GM12878 (cell line): ENCODE data around the gene CTBP1. TPM values are rescaled to one million over a fixed set of nuclear protein-coding genes. Genes with fewer than 3 reads are reported as not detected.

ENCODE experiments used
- ATAC-seq: fragments of 200-7000 bp; cut with Tn5 transposase; 3 replicates; pipeline ENCODE4 v1.9.1; 2020; ENCODE audit warnings: mild to moderate bottlenecking, moderate library complexity
- BruUV-seq: library from RNA; stranded (reverse); fragments of 400-500 nt; replicated peaks from 2 replicates; lab custom pipeline; 2021; lab: Mats Ljungman, UMichigan
- CTCF ChIA-PET: fragments of 300-600 bp; sonication (Branson Sonifier 250); formaldehyde crosslinking; extraction: SDS; loops from one replicate; lab custom pipeline; 2021; ENCODE audit warnings: inconsistent platforms; lab: Yijun Ruan, JAX
- POLR2A ChIA-PET: fragments of 350-600 bp; formaldehyde crosslinking; extraction: SDS; loops from one replicate; lab custom pipeline; 2021; ENCODE audit warnings: inconsistent platforms; lab: Charles Lee
- RAD21 ChIA-PET: fragments of 300-600 bp; sonication (Branson Sonifier 250); formaldehyde crosslinking; loops from one replicate; lab custom pipeline; 2023; ENCODE audit warnings: antibody characterized with exemption; ENCODE audit not compliant: unreplicated experiment; lab: Charles Lee
- SMC1A ChIA-PET: fragments of 300-600 bp; sonication (Branson Sonifier 250); formaldehyde crosslinking; loops from one replicate; lab custom pipeline; 2023; ENCODE audit not compliant: unreplicated experiment, uncharacterized antibody; lab: Charles Lee
- DNase-seq: peaks from one replicate; pipeline ENCODE4 v3.0.0-alpha.2; 2011; ENCODE audit warnings: low read depth, low spot score
- FAIRE-seq: peaks from 3 replicates; lab custom pipeline; 2011; peaks lifted over from hg19 to GRCh38; lab: Jason Lieb, UNC
- H2AFZ ChIP-seq: 2 replicates; pipeline ENCODE4 v1.6.0; 2011; ENCODE audit warnings: low read depth, low read length, control low read depth; ENCODE audit not compliant: control insufficient read depth
- H3K27ac ChIP-seq: 2 replicates; pipeline ENCODE4 v1.5.1; 2011; ENCODE audit warnings: control low read depth; ENCODE audit not compliant: control insufficient read depth, insufficient read depth
- H3K27me3 ChIP-seq, 2 experiments: replicated peaks in 1 of 2; 2 replicates each; pipeline versions ENCODE4 v1.6.0 to v1.6.1; 2011; ENCODE audit warnings: low read length in 1 of 2; ENCODE audit not compliant: control insufficient read depth in 2 of 2, insufficient read depth in 2 of 2
- H3K36me3 ChIP-seq, 2 experiments: 2 replicates each; pipeline ENCODE4 v1.5.1; 2011; ENCODE audit warnings: low read length in 1 of 2; ENCODE audit not compliant: control insufficient read depth in 2 of 2, insufficient read depth in 2 of 2
- H3K4me1 ChIP-seq: 2 replicates; pipeline ENCODE4 v1.6.1; 2011; ENCODE audit warnings: mild to moderate bottlenecking, low read length, moderate library complexity, mixed read lengths; ENCODE audit not compliant: control insufficient read depth, insufficient read depth
- H3K4me2 ChIP-seq: 2 replicates; pipeline ENCODE4 v1.6.0; 2011; ENCODE audit warnings: control low read depth; ENCODE audit not compliant: control insufficient read depth, insufficient read depth
- H3K4me3 ChIP-seq: fragments of 200-600 bp; sonication (generic); 2 replicates; pipeline ENCODE4 v1.5.1; 2016
- H3K79me2 ChIP-seq: 2 replicates; pipeline ENCODE4 v1.6.0; 2011; ENCODE audit warnings: low read length; ENCODE audit not compliant: control insufficient read depth, insufficient read depth
- H3K9ac ChIP-seq: 2 replicates; pipeline ENCODE4 v1.8.0; 2011; ENCODE audit warnings: low read length, control low read depth, mixed read lengths; ENCODE audit not compliant: control insufficient read depth, insufficient read depth
- H3K9me3 ChIP-seq: replicated peaks from 3 replicates; pipeline ENCODE4 v1.5.1; 2011; ENCODE audit warnings: mild to moderate bottlenecking, low read length; ENCODE audit not compliant: control insufficient read depth, insufficient read depth
- H4K20me1 ChIP-seq: 2 replicates; pipeline ENCODE4 v1.6.0; 2011; ENCODE audit not compliant: control insufficient read depth, insufficient read depth
- BHLHE40 ChIP-seq, 2 experiments: fragments of 450-650 bp in 1 of 2; IDR thresholded peaks; 2 replicates each; pipeline ENCODE4 v1.6.1; 2011 to 2017; ENCODE audit warnings: low read depth in 2 of 2, borderline replicate concordance in 1 of 2, improper control_type of control experiment in 1 of 2, low read length in 1 of 2, mild to moderate bottlenecking in 1 of 2
- CBFB ChIP-seq: IDR thresholded peaks from 2 replicates; pipeline ENCODE4 v1.6.1; 2016; ENCODE audit warnings: antibody characterized with exemption, low read depth
- CREB1 ChIP-seq: IDR thresholded peaks from 2 replicates; pipeline ENCODE4 v1.6.1; 2012; ENCODE audit warnings: low read depth, mild to moderate bottlenecking, inconsistent platforms
- HCFC1 ChIP-seq: fragments of 150-350 bp; IDR thresholded peaks from 2 replicates; pipeline ENCODE4 v1.6.1; 2014; ENCODE audit warnings: low read length
- HDAC2 ChIP-seq: fragments of 200-600 bp; sonication (generic); IDR thresholded peaks from 2 replicates; pipeline ENCODE4 v1.6.1; 2017
- KDM1A ChIP-seq: fragments of 200-600 bp; sonication (generic); IDR thresholded peaks from 2 replicates; pipeline ENCODE4 v1.6.1; 2016; ENCODE audit warnings: borderline replicate concordance
- MTA2 ChIP-seq: fragments of 450-650 bp; IDR thresholded peaks from 2 replicates; pipeline ENCODE4 v1.6.1; 2016; ENCODE audit warnings: low read depth, mild to moderate bottlenecking, moderate library complexity
- NRF1 ChIP-seq: conservative IDR thresholded peaks from 2 replicates; pipeline ENCODE4 v1.6.1; 2011; ENCODE audit warnings: mild to moderate bottlenecking, low read depth, low read length, improper control_type of control experiment
- RCOR1 ChIP-seq: conservative IDR thresholded peaks from 2 replicates; pipeline ENCODE4 v1.6.1; 2012; ENCODE audit warnings: low read depth, low read length, improper control_type of control experiment
- SPI1 ChIP-seq: IDR thresholded peaks from 2 replicates; pipeline ENCODE4 v1.6.1; 2011; ENCODE audit warnings: low read depth, mild to moderate bottlenecking, low read length, moderate library complexity, borderline replicate concordance; ENCODE audit not compliant: insufficient read depth
- STAT3 ChIP-seq: IDR thresholded peaks from 2 replicates; pipeline ENCODE4 v1.6.1; 2011; ENCODE audit warnings: low read depth, low read length, improper control_type of control experiment
- TARDBP ChIP-seq: IDR thresholded peaks from 2 replicates; pipeline ENCODE4 v1.6.1; 2016; ENCODE audit warnings: borderline replicate concordance
- TCF3 ChIP-seq: IDR thresholded peaks from 2 replicates; pipeline ENCODE4 v1.6.1; 2012; ENCODE audit warnings: low read depth, mild to moderate bottlenecking, low read length, borderline replicate concordance; ENCODE audit not compliant: insufficient read depth
- USF1 ChIP-seq: IDR thresholded peaks from 2 replicates; pipeline ENCODE4 v1.6.1; 2011; ENCODE audit warnings: borderline replicate concordance, low read depth, mild to moderate bottlenecking, moderate library complexity, mixed read lengths, low read length; ENCODE audit not compliant: insufficient read depth; ENCODE audit errors: extremely low read length
- ZZZ3 ChIP-seq: IDR thresholded peaks from 2 replicates; pipeline ENCODE4 v1.6.1; 2011; ENCODE audit warnings: low read depth; ENCODE audit not compliant: control insufficient read depth, insufficient read length
- WGBS: methylation state at CpG from one replicate; pipeline ENCODE4 v1.1.6; 2016; ENCODE audit warnings: low lambda C conversion rate; ENCODE audit not compliant: insufficient replicate concordance, insufficient coverage; ENCODE audit errors: missing lambda C conversion rate; 5-methylcytosine and 5-hydroxymethylcytosine counted together
- in situ Hi-C: fragments of 300-500 bp; cut with MboI; formaldehyde crosslinking; loops from 9 replicates; pipeline ENCODE4 v1.14.3; 2018; ENCODE audit warnings: mixed read lengths
- intact Hi-C: fragments of 100-400 bp; cut with micrococcal nuclease; formaldehyde crosslinking; loops from one replicate; pipeline ENCODE4 v1.14.2; 2022; ENCODE audit not compliant: unreplicated experiment
- polyA plus RNA-seq, 11 experiments: library from polyadenylated mRNA; depleted of rRNA in 4 of 11; unstranded in 6 of 11; stranded (reverse) in 5 of 11; fragments of >200 nt; fragmentation: Nextera tagmentation in 4 of 11; fragmentation: Illumina TruSeq in 1 of 11; extraction: Ambion mirVana in 4 of 11; extraction: Trizol in 1 of 11; gene quantifications; 1 replicate in 1 of 11; 2 replicates in 10 of 11; pipeline versions ENCODE4 v1.2.1 to v1.2.3, GENCODE V29; 2011 to 2016; ENCODE audit warnings: inconsistent platforms in 2 of 11, missing spikeins in 2 of 11, low read depth in 1 of 11
- total RNA-seq, 4 experiments: library from RNA; depleted of rRNA in 3 of 4; stranded (reverse); fragments of >200 nt in 3 of 4; fragmentation: Illumina TruSeq in 1 of 4; extraction: Trizol in 1 of 4; gene quantifications; 2 replicates each; pipeline versions ENCODE4 v1.2.1 to v1.2.3, GENCODE V29; 2013 to 2021
- TF ChIP-seq, protein P1 (sequence below): fragments of 450-650 bp; IDR thresholded peaks from 2 replicates; pipeline ENCODE4 v1.6.1; 2017; ENCODE audit warnings: mild to moderate bottlenecking

Gene CTBP1
- total and polyA plus RNA-seq, 10 of the 15 experiments (the other 5 are each of a cell fraction or from before 2014, with no cell fraction given): 7.4 to 182 (median 63.1) TPM

DNA sequence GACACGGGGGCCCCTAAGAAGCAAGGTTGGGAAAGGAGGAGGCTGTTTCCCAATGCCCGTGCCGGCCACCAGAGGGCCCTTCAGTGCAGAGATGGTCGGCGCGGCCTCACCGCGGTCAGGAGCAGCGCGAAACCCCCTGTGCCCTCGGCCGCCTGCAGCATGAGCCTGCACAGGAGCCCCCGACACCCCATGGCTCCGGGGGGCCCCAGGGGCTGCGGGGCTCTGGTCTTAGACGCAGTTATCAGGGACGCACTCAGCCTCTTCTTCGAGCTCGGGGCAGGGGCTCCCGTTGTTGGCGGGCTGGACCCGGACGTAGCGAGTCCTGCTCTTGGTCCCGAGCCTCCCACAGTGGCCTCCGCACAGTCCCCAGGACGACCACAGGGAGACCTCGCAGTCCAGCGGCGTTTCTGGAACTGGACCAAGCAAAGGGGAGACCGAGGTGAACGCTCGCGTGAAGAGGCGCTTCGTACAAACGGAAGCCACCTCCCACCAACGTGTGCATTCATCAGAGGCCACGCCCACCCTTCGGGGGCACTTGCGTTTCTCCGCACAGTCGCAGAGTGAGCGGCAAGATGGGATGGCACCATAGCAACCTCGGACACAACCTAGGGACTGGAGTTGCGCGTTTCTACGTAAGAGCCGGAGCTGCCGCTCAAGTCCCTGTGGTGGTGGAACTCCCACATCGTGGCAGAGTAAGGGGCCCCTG is 81.5 kb downstream of the CTBP1 start (continued):
- no peak for TF ChIP-seq STAT3
- TF ChIP-seq, all 136 proteins: peak for 43

DNA sequence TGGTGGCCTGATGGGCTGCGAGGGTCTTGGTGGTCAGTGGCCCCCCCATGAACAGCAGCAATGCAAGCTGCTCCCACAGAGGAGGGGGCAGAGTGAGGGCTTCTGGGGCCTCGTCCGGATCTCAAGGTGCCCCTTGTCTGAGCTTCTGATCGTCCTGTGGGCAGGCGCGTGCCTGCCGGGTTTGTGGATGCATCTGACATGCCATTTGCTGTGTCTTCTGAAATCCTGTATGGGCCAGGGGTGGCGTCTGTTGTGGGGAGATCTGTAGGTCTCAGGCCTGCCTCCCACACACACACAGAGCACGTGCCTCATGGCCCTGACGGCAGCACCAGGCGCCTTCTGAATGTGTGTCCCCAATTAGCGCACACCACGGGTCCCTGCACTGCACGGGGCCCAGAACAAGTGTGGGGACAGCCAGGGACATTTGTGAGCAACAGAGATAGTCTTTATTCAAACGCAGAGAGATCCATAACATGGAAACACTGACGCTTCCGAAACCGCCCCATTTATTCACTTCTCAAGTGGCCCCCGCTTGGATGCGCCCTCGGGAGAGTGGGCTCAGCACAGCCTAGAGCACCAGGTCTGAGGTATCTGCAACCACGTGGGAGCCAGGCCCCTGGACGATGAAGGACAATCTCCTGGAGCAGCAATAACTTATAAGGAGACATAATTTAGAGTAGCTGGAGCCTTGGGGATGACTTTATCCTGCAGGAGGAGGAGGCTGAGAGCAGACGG is 82.3 kb downstream of the CTBP1 start:
- Histone ChIP-seq H4K20me1 (no peaks in the 10 kb centered on the region), H3K4me3 (peak overlapping the region; percentile 85), H3K79me2 (no peaks in the 10 kb centered on the region), H3K9ac (peak overlapping the region; percentile 86), H3K4me1 (peaks cover 21% of the 10 kb centered on the region), H2AFZ (no peak overlapping the region), H3K27ac (peak overlapping the region; percentile 80), H3K27me3 (peaks cover 0 to 1% of the 10 kb centered on the region in 2 experiments; a peak in 2 of 4 replicates), H3K4me2 (peak overlapping the region; percentile 91), H3K36me3 (no peaks in the 10 kb centered on the region), H3K9me3 (peaks cover 4% of the 10 kb centered on the region; the same call in 2 of the 3 replicates)
- CTCF ChIA-PET: interaction anchor here (0.5 to 4.7 kb wide), 14 partner anchors 8 to 351 kb away, joined by 3 to 66 read pairs (median 5); partner anchors contain the start of gene UVSSA
- POLR2A ChIA-PET: no interaction called here
- DNase-seq (no peak), FAIRE-seq (no peak), ATAC-seq (peak; percentile 7)
- BruUV-seq: no TSS peak
- SMC1A ChIA-PET: interaction anchor here (0.9 to 2.5 kb wide), 6 partner anchors 13 to 180 kb away, joined by 3 to 26 read pairs (median 6); partner anchors contain the start of gene UVSSA
- WGBS: 35% methylated on average over 24 of the region's 24 CpGs
- RAD21 ChIA-PET: interaction anchor here (1.2 to 1.9 kb wide), 8 partner anchors 17 to 180 kb away, joined by 3 to 16 read pairs (median 6); partner anchors contain the start of gene UVSSA
- in situ Hi-C loops: loop anchor here (5.0 kb wide), 1 partner anchor 101 kb away; no protein-coding TSS in a partner anchor
- intact Hi-C loops: loop anchor here (1.0 to 2.0 kb wide), 5 partner anchors 35 to 181 kb away; partner anchors contain the start of gene UVSSA
- TF ChIP-seq ZZZ3: no peak
- TF ChIP-seq MTA2: no peak
- TF ChIP-seq HDAC2: no peak
- no peak for TF ChIP-seq NRF1
- peak; percentile 1 for TF ChIP-seq USF1
- no peak for TF ChIP-seq TCF3
- TF ChIP-seq HCFC1: no peak
- TF ChIP-seq SPI1: no peak
- TF ChIP-seq BHLHE40 (IDR thresholded peaks at IDR 0.05; ENCODE audit: borderline replicate concordance in 1 of 2, low read depth in 2 of 2, low read length in 1 of 2): peak; percentile 27 to 62; a peak in 2 of 4 replicates
- TF ChIP-seq, protein P1, sequence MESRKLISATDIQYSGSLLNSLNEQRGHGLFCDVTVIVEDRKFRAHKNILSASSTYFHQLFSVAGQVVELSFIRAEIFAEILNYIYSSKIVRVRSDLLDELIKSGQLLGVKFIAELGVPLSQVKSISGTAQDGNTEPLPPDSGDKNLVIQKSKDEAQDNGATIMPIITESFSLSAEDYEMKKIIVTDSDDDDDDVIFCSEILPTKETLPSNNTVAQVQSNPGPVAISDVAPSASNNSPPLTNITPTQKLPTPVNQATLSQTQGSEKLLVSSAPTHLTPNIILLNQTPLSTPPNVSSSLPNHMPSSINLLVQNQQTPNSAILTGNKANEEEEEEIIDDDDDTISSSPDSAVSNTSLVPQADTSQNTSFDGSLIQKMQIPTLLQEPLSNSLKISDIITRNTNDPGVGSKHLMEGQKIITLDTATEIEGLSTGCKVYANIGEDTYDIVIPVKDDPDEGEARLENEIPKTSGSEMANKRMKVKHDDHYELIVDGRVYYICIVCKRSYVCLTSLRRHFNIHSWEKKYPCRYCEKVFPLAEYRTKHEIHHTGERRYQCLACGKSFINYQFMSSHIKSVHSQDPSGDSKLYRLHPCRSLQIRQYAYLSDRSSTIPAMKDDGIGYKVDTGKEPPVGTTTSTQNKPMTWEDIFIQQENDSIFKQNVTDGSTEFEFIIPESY: 0 out of 2 replicates have a peak, but pooled peaks have one; percentile 26
- no peak for TF ChIP-seq CREB1
- TF ChIP-seq CBFB: no peak
- no peak for TF ChIP-seq KDM1A
- TF ChIP-seq TARDBP: no peak
- no peak for TF ChIP-seq RCOR1
